ENCODE measurements around the gene SHISA9. TPM values are rescaled to one million over a fixed set of nuclear protein-coding genes. Genes with fewer than 3 reads are reported as not detected.

The SHISA9 gene
- total and polyA plus RNA-seq, 4 donors = under 0.01 to 0.08 (median 0.07) TPM; not detected in 1

DNA sequence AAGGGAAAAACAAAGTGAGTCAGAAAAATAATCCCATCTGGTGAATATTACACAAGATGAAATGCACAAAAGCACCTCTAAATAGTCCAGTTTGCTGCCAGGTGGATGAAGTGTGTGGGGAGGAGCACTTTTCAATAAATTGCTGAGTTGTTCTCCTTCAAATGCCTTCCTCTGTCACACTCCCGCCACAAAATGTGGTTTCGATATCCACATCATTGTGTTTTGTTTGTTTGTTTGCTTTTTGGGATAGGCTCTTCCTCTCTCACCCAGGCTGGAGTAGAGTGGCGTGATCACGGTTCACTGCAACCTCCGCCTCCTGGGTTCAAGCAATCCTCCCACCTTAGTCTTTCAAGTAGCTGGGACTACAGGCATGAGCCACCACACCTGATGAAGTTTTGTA is 24.6 kb upstream of the SHISA9 start:
- no peak overlapping the region for H3K4me3 ChIP-seq (ENCODE audit: low read depth in 1 of 3, low read length in 3 of 3)
- DNase-seq (ENCODE audit: low spot score) = no peak
- no peak overlapping the region for H3K9ac ChIP-seq (ENCODE audit: low read depth in 1 of 2, low read length in 2 of 2)
- 76% methylated on average over 5 of the region's 5 CpGs for WGBS
- H3K9me3 ChIP-seq (ENCODE audit: control insufficient read depth in 4 of 4, low read length in 3 of 4) = no peaks in the 10 kb centered on the region
- H3K36me3 ChIP-seq (ENCODE audit: control insufficient read depth in 4 of 4, insufficient read depth in 3 of 4, low read depth in 1 of 4, low read length in 3 of 4) = no peaks in the 10 kb centered on the region
- H3K4me1 ChIP-seq (ENCODE audit: control insufficient read depth in 4 of 4, insufficient read depth in 4 of 4, low read length in 3 of 4) = no peaks in the 10 kb centered on the region
- no peak for TF ChIP-seq REST (IDR thresholded peaks at IDR 0.05)
- TF ChIP-seq, protein P1, sequence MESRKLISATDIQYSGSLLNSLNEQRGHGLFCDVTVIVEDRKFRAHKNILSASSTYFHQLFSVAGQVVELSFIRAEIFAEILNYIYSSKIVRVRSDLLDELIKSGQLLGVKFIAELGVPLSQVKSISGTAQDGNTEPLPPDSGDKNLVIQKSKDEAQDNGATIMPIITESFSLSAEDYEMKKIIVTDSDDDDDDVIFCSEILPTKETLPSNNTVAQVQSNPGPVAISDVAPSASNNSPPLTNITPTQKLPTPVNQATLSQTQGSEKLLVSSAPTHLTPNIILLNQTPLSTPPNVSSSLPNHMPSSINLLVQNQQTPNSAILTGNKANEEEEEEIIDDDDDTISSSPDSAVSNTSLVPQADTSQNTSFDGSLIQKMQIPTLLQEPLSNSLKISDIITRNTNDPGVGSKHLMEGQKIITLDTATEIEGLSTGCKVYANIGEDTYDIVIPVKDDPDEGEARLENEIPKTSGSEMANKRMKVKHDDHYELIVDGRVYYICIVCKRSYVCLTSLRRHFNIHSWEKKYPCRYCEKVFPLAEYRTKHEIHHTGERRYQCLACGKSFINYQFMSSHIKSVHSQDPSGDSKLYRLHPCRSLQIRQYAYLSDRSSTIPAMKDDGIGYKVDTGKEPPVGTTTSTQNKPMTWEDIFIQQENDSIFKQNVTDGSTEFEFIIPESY (IDR thresholded peaks at IDR 0.05) = no peak
- no peak for TF ChIP-seq ATF3 (IDR thresholded peaks at IDR 0.05)
- TF ChIP-seq YY1 (IDR thresholded peaks at IDR 0.05) = no peak
- TF ChIP-seq HNF4G (IDR thresholded peaks at IDR 0.05) = no peak
- no peak for TF ChIP-seq FOXA1 (IDR thresholded peaks at IDR 0.05)
- no peak for TF ChIP-seq RAD21 (IDR thresholded peaks at IDR 0.05)
- no peak for TF ChIP-seq EGR1 (IDR thresholded peaks at IDR 0.05; ENCODE audit: low read depth in 2 of 2)
- TF ChIP-seq, protein P2, sequence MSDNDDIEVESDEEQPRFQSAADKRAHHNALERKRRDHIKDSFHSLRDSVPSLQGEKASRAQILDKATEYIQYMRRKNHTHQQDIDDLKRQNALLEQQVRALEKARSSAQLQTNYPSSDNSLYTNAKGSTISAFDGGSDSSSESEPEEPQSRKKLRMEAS (IDR thresholded peaks at IDR 0.05) = no peak
- no peak for TF ChIP-seq GABPA (IDR thresholded peaks at IDR 0.05 in 1 of 2, conservative IDR thresholded peaks at IDR 0.05 in 1 of 2)
- TF ChIP-seq HNF4A (conservative IDR thresholded peaks at IDR 0.05) = no peak
- no peak for TF ChIP-seq JUND (IDR thresholded peaks at IDR 0.05)
- no peak for TF ChIP-seq NR2F2 (IDR thresholded peaks at IDR 0.05)
- TF ChIP-seq SP1 (IDR thresholded peaks at IDR 0.05) = no peak
- TF ChIP-seq TAF1 (conservative IDR thresholded peaks at IDR 0.05) = no peak
- TF ChIP-seq FOXA2 (IDR thresholded peaks at IDR 0.05) = no peak
- TF ChIP-seq, protein P3, sequence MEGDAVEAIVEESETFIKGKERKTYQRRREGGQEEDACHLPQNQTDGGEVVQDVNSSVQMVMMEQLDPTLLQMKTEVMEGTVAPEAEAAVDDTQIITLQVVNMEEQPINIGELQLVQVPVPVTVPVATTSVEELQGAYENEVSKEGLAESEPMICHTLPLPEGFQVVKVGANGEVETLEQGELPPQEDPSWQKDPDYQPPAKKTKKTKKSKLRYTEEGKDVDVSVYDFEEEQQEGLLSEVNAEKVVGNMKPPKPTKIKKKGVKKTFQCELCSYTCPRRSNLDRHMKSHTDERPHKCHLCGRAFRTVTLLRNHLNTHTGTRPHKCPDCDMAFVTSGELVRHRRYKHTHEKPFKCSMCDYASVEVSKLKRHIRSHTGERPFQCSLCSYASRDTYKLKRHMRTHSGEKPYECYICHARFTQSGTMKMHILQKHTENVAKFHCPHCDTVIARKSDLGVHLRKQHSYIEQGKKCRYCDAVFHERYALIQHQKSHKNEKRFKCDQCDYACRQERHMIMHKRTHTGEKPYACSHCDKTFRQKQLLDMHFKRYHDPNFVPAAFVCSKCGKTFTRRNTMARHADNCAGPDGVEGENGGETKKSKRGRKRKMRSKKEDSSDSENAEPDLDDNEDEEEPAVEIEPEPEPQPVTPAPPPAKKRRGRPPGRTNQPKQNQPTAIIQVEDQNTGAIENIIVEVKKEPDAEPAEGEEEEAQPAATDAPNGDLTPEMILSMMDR (IDR thresholded peaks at IDR 0.05; ENCODE audit: low read depth, low read length, missing input control) = no peak
- no peak for TF ChIP-seq RXRA (IDR thresholded peaks at IDR 0.05)
- no peaks in the 10 kb centered on the region for H3K27me3 ChIP-seq (ENCODE audit: control insufficient read depth in 4 of 4, insufficient read depth in 4 of 4, low read length in 3 of 4)
- H3K27ac ChIP-seq (ENCODE audit: low read depth in 1 of 2, low read length in 2 of 2) = no peak overlapping the region
